Neural progenitor cell (in vitro differentiated cells): Measurements from ENCODE around the gene NAA35. TPM values are rescaled to one million over a fixed set of nuclear protein-coding genes. Genes with fewer than 3 reads are reported as not detected.

Source experiments
- DNase-seq: peaks from one replicate; pipeline ENCODE4 v3.0.0-alpha.2; 2016; ENCODE audit warnings: low spot score
- H2AFZ ChIP-seq: fragments of 200-600 bp; sonication (generic); replicated peaks from 2 replicates; pipeline ENCODE4 v1.6.1; 2016; ENCODE audit warnings: antibody characterized with exemption
- H3F3A ChIP-seq: fragments of 200-600 bp; sonication (generic); 2 replicates; pipeline ENCODE4 v1.6.1; 2016; ENCODE audit warnings: antibody characterized with exemption, low read depth
- H3K27ac ChIP-seq: fragments of 200-600 bp; sonication (generic); 2 replicates; pipeline ENCODE4 v1.5.1; 2016; ENCODE audit warnings: mild to moderate bottlenecking
- H3K27me3 ChIP-seq: fragments of 200-600 bp; sonication (generic); 2 replicates; pipeline ENCODE4 v1.6.1; 2016; ENCODE audit warnings: mild to moderate bottlenecking, moderate library complexity
- H3K36me3 ChIP-seq: fragments of 200-600 bp; sonication (generic); 2 replicates; pipeline ENCODE4 v1.5.1; 2016
- H3K4me1 ChIP-seq: fragments of 200-600 bp; sonication (generic); 2 replicates; pipeline ENCODE4 v1.6.1; 2016; ENCODE audit warnings: mixed run types
- H3K4me2 ChIP-seq: fragments of 200-600 bp; sonication (generic); 2 replicates; pipeline ENCODE4 v1.6.1; 2016
- H3K4me3 ChIP-seq: fragments of 200-600 bp; sonication (generic); 2 replicates; pipeline ENCODE4 v1.5.1; 2016
- H3K79me2 ChIP-seq: fragments of 200-600 bp; sonication (generic); 2 replicates; pipeline ENCODE4 v1.6.1; 2016; ENCODE audit warnings: low read depth
- H3K9ac ChIP-seq: fragments of 200-600 bp; sonication (generic); 2 replicates; pipeline ENCODE4 v1.6.1; 2016
- H3K9me3 ChIP-seq: fragments of 200-600 bp; sonication (generic); 2 replicates; pipeline ENCODE4 v1.5.1; 2016; ENCODE audit warnings: low read depth
- H4K20me1 ChIP-seq: fragments of 200-600 bp; sonication (generic); 2 replicates; pipeline ENCODE4 v1.6.1; 2016; ENCODE audit warnings: low read depth
- H3K27ac Mint-ChIP-seq: 3 replicates; pipeline ENCODE4 v1.8.0; 2021; ENCODE audit warnings: mixed read lengths
- H3K27me3 Mint-ChIP-seq: 2 replicates; pipeline ENCODE4 v1.8.0; 2022; ENCODE audit warnings: low read depth, mild to moderate bottlenecking, inconsistent platforms, moderate library complexity, mixed read lengths; ENCODE audit not compliant: insufficient read depth
- H3K36me3 Mint-ChIP-seq: 3 replicates; pipeline ENCODE4 v1.8.0; 2021; ENCODE audit warnings: mixed read lengths
- H3K4me1 Mint-ChIP-seq: 3 replicates; pipeline ENCODE4 v1.8.0; 2021; ENCODE audit warnings: mixed read lengths
- H3K4me3 Mint-ChIP-seq: 3 replicates; pipeline ENCODE4 v1.8.0; 2021; ENCODE audit warnings: mild to moderate bottlenecking, moderate library complexity, mixed read lengths
- H3K9me3 Mint-ChIP-seq: 3 replicates; pipeline ENCODE4 v1.8.0; 2020; ENCODE audit warnings: mixed read lengths
- CTCF ChIP-seq: fragments of 200-600 bp; sonication (generic); IDR thresholded peaks from 2 replicates; pipeline ENCODE4 v1.5.1; 2017; ENCODE audit warnings: antibody characterized with exemption, mild to moderate bottlenecking
- EZH2 ChIP-seq: fragments of 200-600 bp; sonication (generic); IDR thresholded peaks from 2 replicates; pipeline ENCODE4 v1.6.1; 2017; ENCODE audit warnings: antibody characterized with exemption, mild to moderate bottlenecking, moderate library complexity
- EZH2phosphoT487 ChIP-seq: fragments of 200-600 bp; sonication (generic); IDR thresholded peaks from 2 replicates; pipeline ENCODE4 v1.6.1; 2017; ENCODE audit warnings: antibody characterized with exemption
- total RNA-seq: library from RNA; depleted of rRNA; stranded (reverse); fragments of >200 nt; gene quantifications from 2 replicates; pipeline ENCODE4 v1.2.3, GENCODE V29; 2015; ENCODE audit warnings: low replicate concordance

NAA35 gene
- total RNA-seq: 33.2 and 60.7 TPM in 2 replicates

GRCh38 chr9:85940832-85941621 is at the start of gene NAA35:
TSS of gene NAA35 (plus strand) at chr9:85941146. CDS start at chr9:85942160, 1,014 bp downstream.
- H3K27ac ChIP-seq: peak within 1 kb of the TSS; percentile 74
- H3K79me2 ChIP-seq: peaks cover 49% of the 10 kb centered on the region
- TF ChIP-seq EZH2 (no peak), EZH2phosphoT487 (no peak), CTCF (no peak)
- Mint-ChIP-seq H3K27me3 (peaks cover 4% of the 10 kb centered on the region), H3K4me3 (peak within 1 kb of the TSS; percentile 95), H3K27ac (peak within 1 kb of the TSS; percentile 98), H3K9me3 (peaks cover 2% of the 10 kb centered on the region), H3K36me3 (peaks cover 10% of the 10 kb centered on the region), H3K4me1 (peaks cover 13% of the 10 kb centered on the region)
- H3F3A ChIP-seq: peaks cover 19% of the 10 kb centered on the region
- peak; percentile 98 for DNase-seq
- H3K9ac ChIP-seq: peak within 1 kb of the TSS; percentile 78
- H2AFZ ChIP-seq: peak within 1 kb of the TSS; percentile 71
- H3K36me3 ChIP-seq: no peaks in the 10 kb centered on the region
- H4K20me1 ChIP-seq: peaks cover 18% of the 10 kb centered on the region
- peak within 1 kb of the TSS; percentile 91 for H3K4me3 ChIP-seq
- H3K4me1 ChIP-seq: peaks cover 8% of the 10 kb centered on the region
- H3K9me3 ChIP-seq: no peaks in the 10 kb centered on the region
- H3K4me2 ChIP-seq: peak within 1 kb of the TSS; percentile 89
- H3K27me3 ChIP-seq: no peaks in the 10 kb centered on the region

GRCh38 chr9:85892401-85892800 is 48.5 kb upstream of the NAA35 start:
- no peaks in the 10 kb centered on the region for H3K9me3 Mint-ChIP-seq
- no peaks in the 10 kb centered on the region for H3K36me3 ChIP-seq
- no peak overlapping the region for H3K4me2 ChIP-seq
- no peak overlapping the region for H3K4me3 Mint-ChIP-seq
- H3K4me1 ChIP-seq: no peaks in the 10 kb centered on the region
- H3K79me2 ChIP-seq: no peaks in the 10 kb centered on the region
- no peaks in the 10 kb centered on the region for H3K27me3 Mint-ChIP-seq
- no peaks in the 10 kb centered on the region for H3K27me3 ChIP-seq
- H4K20me1 ChIP-seq: no peaks in the 10 kb centered on the region
- peaks cover 6% of the 10 kb centered on the region for H3K36me3 Mint-ChIP-seq
- no peak overlapping the region for H3K27ac Mint-ChIP-seq
- no peak overlapping the region for H2AFZ ChIP-seq
- H3K9me3 ChIP-seq: no peaks in the 10 kb centered on the region
- H3F3A ChIP-seq: no peaks in the 10 kb centered on the region
- no peaks in the 10 kb centered on the region for H3K4me1 Mint-ChIP-seq
- no peak for DNase-seq
- no peak overlapping the region for H3K4me3 ChIP-seq
- H3K27ac ChIP-seq: no peak overlapping the region
- no peak overlapping the region for H3K9ac ChIP-seq
- TF ChIP-seq EZH2: no peak
- no peak for TF ChIP-seq CTCF
- no peak for TF ChIP-seq EZH2phosphoT487

- H3K27ac ChIP-seq: no peak overlapping the region
- H3K36me3 Mint-ChIP-seq: peaks cover 10% of the 10 kb centered on the region
- no peak overlapping the region for H3K27ac Mint-ChIP-seq
- H3K4me1 ChIP-seq: no peaks in the 10 kb centered on the region
- H3K79me2 ChIP-seq: no peaks in the 10 kb centered on the region
- H3K27me3 Mint-ChIP-seq: peaks cover 5% of the 10 kb centered on the region
- H3K4me3 Mint-ChIP-seq: no peak overlapping the region
- no peaks in the 10 kb centered on the region for H3K27me3 ChIP-seq
- no peak overlapping the region for H3K9ac ChIP-seq
- no peak overlapping the region for H2AFZ ChIP-seq
- no peaks in the 10 kb centered on the region for H3K9me3 ChIP-seq
- TF ChIP-seq EZH2 (no peak), CTCF (no peak), EZH2phosphoT487 (no peak)
- no peak overlapping the region for H3K4me2 ChIP-seq
- no peaks in the 10 kb centered on the region for H4K20me1 ChIP-seq
- H3F3A ChIP-seq: no peaks in the 10 kb centered on the region
- no peaks in the 10 kb centered on the region for H3K4me1 Mint-ChIP-seq
- H3K4me3 ChIP-seq: no peak overlapping the region
- H3K36me3 ChIP-seq: no peaks in the 10 kb centered on the region
- DNase-seq: no peak
- H3K9me3 Mint-ChIP-seq: no peaks in the 10 kb centered on the region
Observed at GRCh38 chr9:85895685-85896084, 45.3 kb upstream of the NAA35 start.
